Measurements from ENCODE around the gene SUPT20HL2.
"Not testable (repeated sequence)": the region's sequence is repeated elsewhere in the genome, so short reads cannot be mapped to it uniquely, and the experiment has no call there.

The SUPT20HL2 gene

DNA sequence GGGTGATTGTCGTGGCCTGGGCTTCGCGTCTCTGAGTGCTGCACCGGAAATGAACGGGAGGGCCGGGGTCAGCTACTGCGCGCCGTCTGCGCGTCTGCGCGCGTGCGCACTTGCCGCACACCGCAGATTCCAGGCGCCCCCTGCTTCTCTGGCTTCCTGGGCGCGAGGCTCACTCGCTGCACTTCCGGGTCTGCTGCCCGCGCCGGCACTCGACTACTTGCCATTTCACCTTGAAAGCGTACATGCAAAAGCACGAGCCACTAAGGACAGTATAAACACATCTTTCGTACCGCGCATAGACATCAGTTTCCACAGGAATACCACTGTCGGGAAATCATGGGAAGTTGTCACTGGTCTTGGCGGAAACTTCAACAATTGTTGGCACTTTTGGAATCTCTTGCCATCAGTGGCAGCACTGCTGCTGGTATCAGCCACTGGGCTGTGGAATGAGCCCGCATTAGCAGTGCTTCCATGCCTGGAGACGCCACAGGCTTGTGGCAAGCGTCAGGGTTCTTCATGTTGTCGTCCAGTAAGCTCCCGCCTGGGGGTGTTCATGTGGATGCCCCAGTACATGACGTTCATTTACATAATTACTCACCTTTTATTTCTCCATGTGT lies at the start of gene SUPT20HL2:
Gene SUPT20HL2 (minus strand): TSS at position 51 of the 617 bp plus-strand sequence. CDS start 754 bp downstream, outside the sequence.
- DNase-seq, result no peak

DNA sequence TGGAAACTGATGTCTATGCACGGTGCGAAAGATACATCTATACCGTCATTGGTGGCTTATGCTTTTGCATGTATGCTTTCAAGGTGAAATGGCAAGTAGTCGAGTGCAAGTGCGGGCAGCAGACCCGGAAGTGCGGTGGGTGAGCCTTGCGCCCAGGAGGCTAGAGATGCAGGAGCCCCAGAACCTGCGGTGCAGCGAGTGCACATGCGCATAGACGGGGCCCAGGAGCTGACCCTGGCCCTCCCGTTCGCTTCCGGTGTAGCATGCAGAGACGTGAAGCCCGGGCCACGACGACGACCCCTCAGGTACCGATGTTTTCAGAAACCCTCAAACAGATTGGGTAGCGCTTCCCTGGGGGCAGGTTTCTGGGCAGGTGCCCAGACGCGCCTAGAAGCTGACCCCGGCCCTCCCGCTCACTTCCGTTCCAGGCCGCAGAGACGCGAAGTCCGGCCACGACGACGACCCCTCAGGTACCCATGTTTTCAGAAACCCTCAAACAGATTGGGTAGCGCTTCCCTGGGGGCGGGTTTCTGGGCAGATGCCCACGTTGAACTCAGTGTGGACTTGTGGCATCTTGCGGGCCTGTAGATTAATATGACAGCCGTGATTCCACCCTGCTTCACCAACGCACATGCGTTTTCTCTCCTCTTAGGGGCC lies 48.3 kb upstream of the SUPT20HL2 start:
- not testable (repeated sequence) for DNase-seq

DNA sequence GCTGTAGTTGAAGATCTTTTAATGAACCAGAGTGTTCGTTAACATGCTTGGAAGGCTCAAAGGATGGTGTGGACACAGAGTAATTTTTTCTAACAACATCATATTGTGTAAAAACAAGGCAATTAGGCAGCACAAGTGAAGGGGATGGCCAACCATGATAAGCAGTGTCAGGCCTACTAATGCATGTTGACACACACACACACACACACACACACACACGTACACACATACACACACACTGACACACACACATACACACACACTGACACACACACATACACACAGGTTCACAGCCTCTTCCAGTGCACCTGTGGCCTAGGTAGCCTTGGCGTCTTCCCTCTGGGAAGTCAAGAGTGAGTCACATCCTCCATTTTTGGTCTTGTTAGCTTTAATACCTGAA lies 46.4 kb upstream of the SUPT20HL2 start, which contains the start of gene SUPT20HL1:
Gene SUPT20HL1 (plus strand): TSS at position 368 of the 400 bp plus-strand sequence. CDS start 2,122 bp downstream, outside the sequence.
- DNase-seq, result no peak

DNA sequence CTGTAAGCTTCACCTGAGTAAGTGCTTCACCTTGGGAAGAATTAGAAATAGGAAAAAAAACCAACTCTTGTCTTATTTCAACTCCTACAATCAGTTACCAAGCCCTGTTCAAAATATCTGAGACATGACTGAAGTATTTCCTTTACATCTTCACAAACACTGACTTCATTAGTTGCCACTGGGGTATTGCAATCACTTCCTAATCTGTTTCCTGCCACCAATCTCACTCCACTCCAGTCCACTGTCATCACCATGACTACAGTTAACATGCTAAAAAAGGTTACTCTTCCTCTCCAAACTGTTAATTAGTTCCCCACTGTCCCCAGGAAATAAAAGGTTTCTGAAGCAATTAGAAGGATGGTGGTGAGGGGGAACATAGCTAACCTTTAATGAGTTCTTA lies 43.2 kb upstream of the SUPT20HL2 start:
- no peak for DNase-seq

DNA sequence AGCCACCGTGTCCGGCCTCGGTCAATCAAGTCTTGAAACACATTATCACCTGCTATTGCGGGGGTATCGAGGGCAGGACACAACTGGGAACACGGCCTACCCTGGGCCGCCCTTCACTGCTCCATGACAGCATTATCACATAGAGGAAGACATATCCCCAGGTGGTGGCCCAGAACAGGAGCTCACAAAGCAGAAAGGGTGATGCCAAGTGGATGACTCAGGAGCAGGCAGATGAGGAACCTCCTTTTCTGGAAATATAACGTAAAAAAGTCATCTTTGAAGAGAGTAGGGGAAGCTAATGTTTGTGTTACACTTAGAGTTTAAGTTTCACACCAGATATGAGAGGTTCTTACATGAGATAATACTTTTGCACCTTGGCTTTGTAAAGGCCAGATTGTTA lies 41.2 kb upstream of the SUPT20HL2 start:
- DNase-seq, result no peak

DNA sequence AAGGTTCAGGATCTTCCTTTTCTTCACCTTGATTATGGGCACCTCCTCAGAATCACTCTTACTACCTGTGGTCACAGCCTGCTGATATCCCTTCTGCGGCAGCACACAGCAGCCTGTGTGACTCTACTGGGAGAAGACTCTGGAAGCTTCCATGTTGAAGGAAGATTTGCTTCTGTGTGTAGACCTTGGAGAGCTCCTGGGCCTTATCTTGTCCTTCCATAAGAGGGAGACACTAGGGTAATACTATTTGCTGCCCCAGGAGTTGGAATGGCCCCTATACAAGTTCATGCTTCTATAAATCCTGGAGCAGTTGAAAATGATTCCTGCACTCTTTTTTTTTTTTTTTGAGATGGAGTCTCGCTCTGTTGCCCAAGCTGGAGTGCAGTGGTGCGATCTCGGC lies 36.3 kb upstream of the SUPT20HL2 start:
- no peak for DNase-seq

DNA sequence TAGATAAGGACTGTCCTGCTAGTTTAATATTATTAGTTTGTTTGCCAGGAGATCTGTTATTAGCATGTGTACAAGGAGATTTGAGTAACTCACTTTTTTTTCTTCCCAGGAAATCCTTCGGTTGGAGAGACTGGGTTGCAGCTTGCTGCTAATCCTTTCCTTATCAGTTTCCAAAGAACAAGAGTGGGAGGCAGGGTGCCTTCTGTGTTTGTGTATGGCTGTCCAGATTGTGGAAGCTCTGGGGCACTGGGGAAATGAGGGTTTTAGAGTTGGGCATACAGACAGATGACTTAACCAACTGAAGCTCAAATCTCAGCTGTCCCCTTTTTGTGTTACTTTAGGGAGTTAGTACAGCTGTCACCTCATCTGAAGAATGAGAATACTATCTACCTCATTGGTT lies 34.0 kb upstream of the SUPT20HL2 start:
- no peak for DNase-seq

DNA sequence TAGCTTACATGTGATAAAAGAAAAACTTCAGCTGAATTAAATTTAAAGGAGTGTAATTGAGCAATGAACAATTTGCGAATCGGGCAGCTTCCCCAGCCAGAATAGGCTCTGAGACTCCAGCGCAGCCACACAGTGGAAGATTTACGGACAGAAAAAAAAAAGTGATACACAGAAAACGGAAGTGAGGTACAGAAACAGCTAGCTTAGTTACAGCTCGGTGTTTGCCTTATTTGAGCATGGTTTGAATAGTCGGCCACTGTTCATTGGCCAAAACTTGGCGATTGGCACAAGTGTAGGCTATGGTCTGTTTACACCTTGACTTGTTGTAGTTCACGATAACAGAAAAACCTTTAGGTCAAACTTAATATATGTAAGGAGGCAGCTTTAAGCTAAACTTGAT lies 29.9 kb upstream of the SUPT20HL2 start:
- DNase-seq, result no peak

DNA sequence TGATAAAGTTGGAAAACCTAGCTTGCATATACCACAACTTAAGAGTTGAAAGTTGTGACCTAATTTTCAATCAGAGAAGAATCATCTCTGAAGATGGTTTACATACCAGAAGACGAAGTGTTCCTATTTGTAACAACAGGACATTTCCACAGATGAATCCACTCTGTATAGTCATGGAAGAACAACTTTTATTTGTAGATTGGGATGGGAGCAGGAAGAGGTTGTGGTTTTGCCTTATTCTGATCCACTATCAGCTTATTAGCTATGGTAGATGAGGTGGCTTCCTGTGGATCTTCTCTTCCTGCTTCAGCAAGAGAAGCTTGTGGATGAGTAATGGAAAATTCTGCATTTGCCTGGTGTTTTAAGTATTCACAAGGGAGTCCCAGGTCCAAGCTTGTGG lies 27.9 kb upstream of the SUPT20HL2 start:
- DNase-seq, result no peak

DNA sequence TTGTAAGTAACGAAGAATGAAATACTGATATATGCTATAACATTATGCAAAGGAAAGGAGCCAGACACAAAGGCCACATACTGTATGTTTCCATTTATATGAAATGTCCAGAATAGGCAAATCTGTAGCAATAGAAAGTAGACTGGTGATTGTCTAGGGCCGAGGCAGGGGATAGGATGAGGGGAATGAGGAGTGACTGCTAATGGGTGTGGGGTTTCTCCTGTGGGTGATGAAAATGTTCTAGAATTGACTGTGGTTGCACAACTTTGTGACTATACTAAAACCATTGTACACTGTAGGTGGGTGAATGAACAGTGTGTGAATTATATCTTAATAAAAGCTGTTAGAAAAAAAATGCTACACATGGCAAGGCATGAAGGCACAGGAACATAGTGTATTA lies 26.6 kb upstream of the SUPT20HL2 start:
- no peak for DNase-seq

DNA sequence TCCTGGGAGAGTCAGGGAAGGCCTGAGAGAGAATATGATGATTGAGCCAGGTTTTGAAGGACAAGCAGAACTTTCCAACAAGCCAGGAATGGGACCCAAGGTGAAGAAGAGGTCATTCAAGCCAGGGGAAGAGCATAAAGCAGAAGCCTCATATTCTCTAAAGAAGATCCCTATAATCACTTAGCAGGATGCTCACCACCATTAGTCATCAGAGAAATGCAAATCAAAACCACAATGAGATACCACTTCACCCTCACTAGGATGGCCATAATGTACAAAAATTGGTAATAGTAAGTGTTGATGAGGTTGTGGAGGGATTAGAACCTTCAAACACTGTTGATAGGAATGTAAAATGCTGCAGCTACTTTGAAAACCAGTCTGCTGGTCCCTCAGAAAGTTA lies 26.0 kb upstream of the SUPT20HL2 start:
- no peak for DNase-seq

DNA sequence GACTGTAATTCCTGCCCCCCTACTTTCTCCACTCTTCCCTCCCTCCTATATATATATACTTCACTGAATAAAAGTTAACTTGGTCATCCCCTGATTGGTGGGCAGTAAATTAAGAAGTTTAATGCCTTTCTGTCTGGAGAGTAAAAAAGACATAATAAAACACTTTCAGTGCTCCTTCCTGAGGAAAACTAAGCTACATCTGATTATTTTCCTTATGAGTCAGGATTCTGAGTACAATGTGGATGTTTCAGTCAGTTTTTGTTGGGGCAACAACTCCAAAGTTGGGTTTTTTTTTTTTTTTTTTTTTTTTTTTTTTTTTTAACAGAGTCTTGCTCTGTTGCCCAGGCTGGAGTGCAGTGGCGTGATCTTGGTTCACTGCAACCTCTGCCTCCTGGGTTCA lies 22.0 kb upstream of the SUPT20HL2 start:
- DNase-seq, result no peak

DNA sequence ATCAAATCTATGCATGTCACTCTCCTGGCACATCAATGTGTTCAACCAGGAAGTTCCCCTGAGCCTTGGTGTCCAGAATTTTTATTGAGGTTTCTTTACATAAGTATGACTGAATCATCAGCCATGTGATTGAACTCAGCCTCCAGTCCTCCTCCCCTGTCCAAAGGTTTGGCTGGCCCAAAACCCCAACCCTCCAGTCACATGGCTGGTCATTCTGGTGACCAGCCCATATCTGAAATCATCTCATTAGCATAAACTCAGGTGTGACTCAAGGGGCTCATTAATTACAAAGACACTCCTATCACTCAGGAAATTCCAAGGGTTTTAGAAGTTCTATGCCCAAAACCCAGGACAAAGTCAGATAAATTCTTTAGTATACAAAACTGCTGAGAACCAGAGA lies 20.6 kb upstream of the SUPT20HL2 start:
- no peak for DNase-seq

DNA sequence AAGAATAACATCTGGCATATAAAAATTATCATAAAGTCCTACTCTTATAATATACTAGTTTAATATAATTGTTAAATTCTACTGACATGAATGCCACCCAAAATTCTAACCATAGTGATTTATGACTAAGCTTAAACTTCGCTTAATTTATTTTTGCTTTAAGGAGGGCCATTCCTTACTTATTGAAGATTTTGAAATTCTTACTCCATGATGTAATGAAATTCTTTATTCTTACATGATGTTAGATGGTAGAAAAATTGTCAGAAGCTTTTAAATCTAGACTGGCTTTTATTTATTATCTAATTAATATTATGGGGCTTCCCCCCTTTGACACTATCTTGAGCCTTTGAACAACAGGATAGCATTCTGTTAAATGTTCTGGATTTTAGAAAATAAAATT lies 19.5 kb upstream of the SUPT20HL2 start:
- no peak for DNase-seq

DNA sequence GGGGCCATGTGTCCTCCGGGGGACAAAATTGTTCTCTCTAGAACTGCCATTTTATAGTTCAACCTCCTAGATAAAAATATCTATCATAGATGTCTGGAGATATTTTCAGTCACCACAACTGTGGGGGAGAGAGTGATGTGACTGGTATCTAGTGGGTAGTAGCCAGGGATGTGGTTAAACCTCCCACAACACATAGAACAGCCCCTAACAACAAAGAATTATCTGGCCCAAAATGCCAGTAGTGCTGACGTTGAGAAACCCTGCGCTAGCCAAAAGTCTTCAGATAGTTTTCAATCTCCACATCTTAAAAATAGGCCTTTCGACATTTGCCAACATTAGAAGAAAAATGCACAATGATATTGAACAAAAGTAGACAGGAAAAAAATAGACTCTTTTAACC lies 19.0 kb upstream of the SUPT20HL2 start:
- DNase-seq, result no peak

DNA sequence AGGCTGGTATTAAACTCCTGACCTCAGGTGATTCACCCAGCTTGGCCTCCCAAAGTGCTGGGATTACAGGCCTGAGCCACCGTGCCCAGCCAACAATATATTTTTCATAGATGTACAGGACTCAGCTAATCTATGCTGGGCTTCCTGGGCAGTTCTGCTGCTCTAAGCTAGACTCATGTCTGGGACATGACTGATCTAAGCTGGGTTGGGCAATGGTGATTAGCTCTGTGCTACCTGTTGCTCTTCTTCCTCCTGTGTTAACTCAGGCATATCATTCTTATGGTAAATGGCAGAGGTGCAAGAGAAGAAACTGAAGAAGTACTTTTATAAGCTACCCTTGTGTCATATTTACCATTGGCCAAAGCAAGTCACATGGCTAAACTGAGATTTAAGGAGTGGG lies 11.4 kb upstream of the SUPT20HL2 start:
- no peak for DNase-seq

DNA sequence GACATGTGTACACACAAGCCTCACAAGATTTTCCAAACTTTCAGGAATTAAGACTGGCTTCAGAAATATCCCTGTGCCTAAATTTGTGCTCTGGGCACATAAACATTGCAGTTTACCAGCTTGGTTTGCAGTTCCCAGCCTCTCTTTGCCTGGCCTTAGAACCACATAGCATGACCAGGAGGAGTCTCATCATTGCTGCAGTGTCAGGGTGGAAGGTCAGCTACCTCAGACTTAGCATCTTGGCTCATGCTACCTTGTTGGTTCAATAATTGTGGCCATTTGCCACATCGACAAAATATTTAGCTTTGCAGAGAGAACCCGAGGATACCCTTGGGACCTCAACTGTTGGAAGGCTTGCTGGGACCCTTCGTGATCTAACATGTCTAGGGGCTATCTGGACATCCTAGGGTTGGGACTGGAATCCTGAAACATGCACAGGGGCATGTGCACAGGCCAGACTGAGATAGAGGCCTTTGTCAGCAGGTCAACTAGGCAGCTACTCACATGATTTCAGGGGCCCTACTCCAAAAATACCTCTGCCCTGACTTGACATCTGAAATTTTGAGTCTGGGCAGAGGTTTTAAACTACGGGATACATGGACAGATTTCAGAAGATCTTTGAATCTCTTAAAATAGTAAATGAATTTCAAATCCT lies 8.0 kb upstream of the SUPT20HL2 start:
- DNase-seq, result no peak

DNA sequence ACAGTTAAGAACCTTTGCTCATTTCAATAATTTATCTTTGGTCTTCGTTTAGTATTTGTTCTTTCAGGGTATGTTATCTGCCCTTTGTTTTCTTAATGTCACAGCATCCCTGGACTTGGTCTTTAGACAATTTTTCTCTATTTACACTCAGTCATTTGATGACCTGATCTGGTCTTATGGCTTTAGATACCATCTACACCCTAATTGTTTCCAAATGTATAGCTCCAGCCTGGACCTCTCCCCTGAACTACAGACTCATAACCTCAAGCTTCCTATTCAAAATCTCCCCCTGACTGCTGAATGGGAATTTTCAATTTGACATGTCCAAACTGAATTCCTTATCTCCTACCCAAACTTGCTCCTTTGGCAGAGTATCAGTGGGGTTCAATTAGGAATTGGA lies 3.7 kb upstream of the SUPT20HL2 start:
- no peak for DNase-seq

DNA sequence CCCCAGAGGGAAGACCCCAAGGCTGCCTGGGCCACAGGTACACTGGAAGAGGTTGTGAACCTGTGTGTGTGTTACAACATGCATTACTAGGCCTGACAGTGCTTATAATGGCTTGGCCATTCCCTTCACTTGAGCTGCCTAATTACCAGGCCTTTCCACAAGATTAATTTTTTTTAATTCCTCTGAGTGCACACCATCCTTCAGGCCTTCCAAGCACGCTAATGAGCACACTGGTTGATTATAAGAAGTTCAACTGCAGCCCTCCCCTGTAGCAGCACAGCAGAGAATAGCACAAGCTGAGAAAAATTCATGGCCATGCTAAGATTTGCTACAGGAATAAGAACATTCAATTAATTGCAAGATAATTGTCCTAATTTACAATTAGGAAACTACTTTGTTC lies 2.2 kb upstream of the SUPT20HL2 start:
- DNase-seq, result no peak

DNA sequence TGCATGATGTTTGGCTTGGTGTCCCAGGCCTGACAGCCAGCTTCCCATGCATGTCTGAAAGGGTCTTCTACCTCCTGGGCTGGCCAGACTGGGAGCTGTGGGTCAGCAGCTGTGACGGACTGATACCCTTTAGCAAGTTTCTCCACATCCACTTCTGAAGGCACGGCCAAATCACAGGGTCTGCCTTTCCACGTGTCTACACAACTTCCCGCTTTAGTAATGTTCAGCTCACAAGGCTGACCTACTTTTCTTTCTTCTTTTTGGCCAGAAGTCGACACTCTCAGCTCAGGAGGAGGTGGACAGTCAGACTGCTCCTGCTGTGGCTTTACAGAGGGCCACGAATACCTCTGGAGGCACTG lies 1.6 kb downstream of the SUPT20HL2 start:
- DNase-seq, result not testable (repeated sequence)

DNA sequence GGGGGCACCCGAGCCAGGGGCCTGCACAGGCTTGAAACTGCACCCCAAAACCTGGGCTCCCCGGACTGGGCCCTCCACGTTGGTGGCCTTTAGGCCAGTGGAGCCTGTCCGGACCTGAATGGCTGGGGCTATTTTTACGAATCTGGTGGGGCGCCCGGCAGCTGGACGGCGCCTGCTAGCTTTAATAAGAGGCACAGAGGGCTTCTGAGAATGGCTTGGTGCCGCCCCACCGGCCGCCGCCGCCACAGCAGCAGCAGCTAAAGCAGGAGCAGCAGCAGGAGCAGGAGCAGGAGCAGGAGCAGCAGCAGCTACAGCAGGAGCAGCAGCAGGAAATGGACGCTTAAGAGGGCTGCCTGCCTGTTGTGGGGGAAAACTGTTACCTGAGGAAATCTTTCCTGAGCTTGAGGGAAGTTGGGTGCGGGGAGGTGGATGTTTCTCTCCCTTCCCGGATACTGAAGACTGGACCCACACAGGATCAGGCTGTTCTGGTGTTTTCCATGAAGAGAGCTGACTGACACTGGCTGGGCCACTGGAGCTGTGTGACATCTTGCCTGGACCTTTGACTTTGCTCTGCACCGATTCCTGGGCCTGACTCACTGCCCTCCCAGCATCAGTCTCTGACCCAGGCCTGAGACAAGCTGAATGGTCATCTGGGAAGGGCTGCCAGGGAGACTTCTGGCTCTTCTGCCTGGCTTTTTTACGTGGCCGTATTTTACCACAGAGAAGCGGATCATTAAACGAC lies 2.2 kb downstream of the SUPT20HL2 start:
- DNase-seq, result not testable (repeated sequence)

DNA sequence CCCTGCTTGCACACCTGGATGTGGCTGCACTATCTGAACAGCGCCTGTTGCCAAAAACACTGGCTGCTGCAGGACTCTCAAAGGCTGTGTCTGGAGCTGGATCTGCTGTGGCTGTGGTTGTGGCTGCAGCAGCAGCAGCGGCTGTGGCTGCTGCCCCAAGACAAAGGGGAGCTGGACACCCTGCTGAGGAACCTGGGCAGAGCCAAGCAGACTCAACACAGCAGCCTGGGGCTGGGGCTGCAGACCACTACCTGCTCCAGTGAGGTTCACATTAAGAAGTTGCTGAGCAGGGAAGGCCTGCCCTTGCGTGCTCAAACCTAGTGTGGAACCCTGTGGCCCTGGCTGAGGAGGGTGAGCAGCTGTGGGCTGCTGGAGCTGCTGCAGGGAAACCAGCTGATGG lies 3.0 kb downstream of the SUPT20HL2 start:
- not testable (repeated sequence) for DNase-seq

DNA sequence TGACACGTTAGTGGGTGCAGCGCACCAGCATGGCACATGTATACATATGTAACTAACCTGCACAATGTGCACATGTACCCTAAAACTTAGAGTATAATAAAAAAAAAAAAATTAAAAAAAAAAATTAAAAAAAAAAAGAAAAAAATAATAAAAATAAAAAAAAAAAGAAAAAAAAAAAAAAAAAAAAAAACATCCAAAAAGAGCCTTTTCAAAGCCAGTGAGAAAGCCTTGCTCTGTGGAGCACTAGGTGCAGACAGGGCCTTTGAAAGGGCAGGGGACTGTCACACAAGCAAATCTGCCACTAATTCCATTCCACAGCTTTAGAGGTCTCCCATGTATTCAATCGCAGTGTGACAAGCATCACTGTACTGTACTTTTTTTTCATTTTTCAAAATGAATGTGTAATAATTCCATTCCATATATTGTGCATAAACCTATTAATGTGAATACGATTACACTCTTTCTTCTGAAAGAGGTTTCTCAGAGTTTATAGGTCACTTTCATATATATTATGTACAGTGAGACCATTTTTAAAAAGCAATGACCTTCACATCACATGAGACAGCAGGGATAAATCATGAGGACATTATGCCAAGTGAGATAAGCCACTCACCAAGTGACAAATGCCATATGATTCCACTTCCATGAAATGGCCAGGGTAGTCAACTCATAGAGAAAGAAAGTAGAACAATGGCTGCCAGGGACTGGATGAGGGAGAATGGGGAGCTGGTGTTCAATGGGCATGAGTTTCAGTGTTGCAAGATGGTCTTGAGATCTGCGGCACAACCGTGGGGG lies 4.1 kb downstream of the SUPT20HL2 start:
- DNase-seq, result not testable (repeated sequence)
